Ovary (tissue), 9 donors: Measurements from ENCODE around the gene CSH2. TPM values are rescaled to one million over a fixed set of nuclear protein-coding genes. Genes with fewer than 3 reads are reported as not detected.

ENCODE experiments used
- DNase-seq, 5 donors: peaks; one replicate each; pipeline ENCODE4 v3.0.0-alpha.2; 2019 to 2020
- H3K27ac ChIP-seq, 2 donors: fragments of 200-600 bp; one replicate each; pipeline versions ENCODE4 v1.5.1 to v1.8.0; 2019 to 2022
- H3K27me3 ChIP-seq: fragments of 200-600 bp; one replicate; pipeline ENCODE4 v1.8.0; 2022
- H3K36me3 ChIP-seq: fragments of 200-600 bp; sonication (generic); one replicate; pipeline ENCODE4 v1.5.1; 2019
- H3K4me1 ChIP-seq: one replicate; pipeline ENCODE4 v1.8.1; 2013; ENCODE audit warnings: mild to moderate bottlenecking, moderate library complexity; ENCODE audit not compliant: insufficient read depth
- H3K4me3 ChIP-seq: fragments of 200-600 bp; sonication (generic); one replicate; pipeline ENCODE4 v1.5.1; 2017
- H3K9me3 ChIP-seq, 2 donors: fragments of 200-600 bp in 1 of 2; sonication (generic) in 1 of 2; one replicate each; pipeline versions ENCODE4 v1.5.1 to v1.8.1; 2013 to 2019; ENCODE audit warnings: mild to moderate bottlenecking in 1 of 2, moderate library complexity in 1 of 2
- EP300 ChIP-seq: sonication (generic); formaldehyde crosslinking; IDR thresholded peaks from one replicate; pipeline ENCODE4 v1.6.1; 2017; ENCODE audit warnings: antibody characterized with exemption
- POLR2A ChIP-seq: fragments of 450-650 bp; IDR thresholded peaks from one replicate; pipeline ENCODE4 v1.6.1; 2017; ENCODE audit warnings: antibody characterized with exemption, mild to moderate bottlenecking, moderate library complexity
- WGBS, 3 donors: extraction: QIAGEN DNeasy Blood & Tissue Kit in 1 of 3; methylation state at CpG; one replicate each; pipeline versions ENCODE4 v1.1.5 to v1.1.7; 2013 to 2017; 5-methylcytosine and 5-hydroxymethylcytosine counted together
- intact Hi-C, 4 donors: fragments of 100-400 bp; cut with DNase I; formaldehyde crosslinking; loops; one replicate each; pipeline versions ENCODE4 v1.11.0 to v1.15.1; 2022 to 2023
- polyA plus RNA-seq, 2 donors: library from polyadenylated mRNA; stranded (reverse); fragments of 200-250 nt in 1 of 2; fragments of 350-450 nt in 1 of 2; fragmentation: Illumina TruSeq in 1 of 2; extraction: RNeasy Lipid Tissue Mini Kit (QIAGEN cat#74804) in 1 of 2; gene quantifications; one replicate each; pipeline ENCODE4 v1.2.3, GENCODE V29; 2013 to 2014
- total RNA-seq, 7 donors: library from RNA; depleted of rRNA in 2 of 7; stranded (reverse); fragments of >200 nt in 2 of 7; fragmentation: NEBNext Ultra II Directional in 3 of 7; extraction: Animal tissue kit (Norgen Biotek cat#: 25700) in 3 of 7; gene quantifications; one replicate each; pipeline versions ENCODE4 v1.1.0 to v1.2.4, GENCODE V29; 2016 to 2023
- TF ChIP-seq, protein P1 (sequence below), 3 donors: fragments of 450-650 bp in 2 of 3; fragments of 200-600 bp in 1 of 3; IDR thresholded peaks; one replicate each; pipeline versions ENCODE4 v1.5.1 to v1.8.0; 2016 to 2022; ENCODE audit warnings: antibody characterized with exemption in 3 of 3, mild to moderate bottlenecking in 1 of 3
- donor health status: DM: no; HTN: no; CAD: no; lungs with moderate emphysema.
- donor health status: DM: no; HTN: no; CAD: no.
- donor health status: Bipolar disorder and iron deficiency.
- donor health status: DM: yes; HTN: yes; CAD: no.
- donor health status: DM: no; HTN: no; CAD: no.
- donor health status: DM: yes; HTN: yes; CAD: no.

The CSH2 gene
- total and polyA plus RNA-seq, 9 donors = not detected

DNA sequence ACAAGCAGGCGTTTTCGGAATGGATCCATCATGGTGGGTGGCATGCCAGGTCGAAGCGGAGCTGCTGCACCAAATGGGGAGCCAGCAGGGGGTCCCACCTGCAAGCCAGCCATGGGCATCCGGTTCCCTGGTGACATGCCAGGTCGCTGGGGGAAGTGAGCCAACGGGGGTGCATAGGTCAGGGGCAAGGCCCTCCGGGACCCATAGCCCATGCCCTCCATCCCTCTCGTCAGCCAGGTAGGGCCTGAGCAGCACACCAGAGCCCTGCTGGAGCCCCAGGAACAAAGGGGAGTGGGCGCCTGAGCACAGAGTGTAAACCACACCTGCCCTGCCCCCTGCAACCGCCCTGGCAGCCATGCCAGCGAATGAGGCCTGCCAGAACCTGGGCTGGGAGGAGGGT is 36.0 kb downstream of the CSH2 start:
- Histone ChIP-seq H3K4me3 (no peak overlapping the region), H3K27ac (peak overlapping the region in 1 of 2 donors; percentile 41), H3K36me3 (no peaks in the 10 kb centered on the region), H3K4me1 (peaks cover 24% of the 10 kb centered on the region), H3K27me3 (no peaks in the 10 kb centered on the region), H3K9me3 (no peaks in the 10 kb centered on the region)
- TF ChIP-seq, protein P1, sequence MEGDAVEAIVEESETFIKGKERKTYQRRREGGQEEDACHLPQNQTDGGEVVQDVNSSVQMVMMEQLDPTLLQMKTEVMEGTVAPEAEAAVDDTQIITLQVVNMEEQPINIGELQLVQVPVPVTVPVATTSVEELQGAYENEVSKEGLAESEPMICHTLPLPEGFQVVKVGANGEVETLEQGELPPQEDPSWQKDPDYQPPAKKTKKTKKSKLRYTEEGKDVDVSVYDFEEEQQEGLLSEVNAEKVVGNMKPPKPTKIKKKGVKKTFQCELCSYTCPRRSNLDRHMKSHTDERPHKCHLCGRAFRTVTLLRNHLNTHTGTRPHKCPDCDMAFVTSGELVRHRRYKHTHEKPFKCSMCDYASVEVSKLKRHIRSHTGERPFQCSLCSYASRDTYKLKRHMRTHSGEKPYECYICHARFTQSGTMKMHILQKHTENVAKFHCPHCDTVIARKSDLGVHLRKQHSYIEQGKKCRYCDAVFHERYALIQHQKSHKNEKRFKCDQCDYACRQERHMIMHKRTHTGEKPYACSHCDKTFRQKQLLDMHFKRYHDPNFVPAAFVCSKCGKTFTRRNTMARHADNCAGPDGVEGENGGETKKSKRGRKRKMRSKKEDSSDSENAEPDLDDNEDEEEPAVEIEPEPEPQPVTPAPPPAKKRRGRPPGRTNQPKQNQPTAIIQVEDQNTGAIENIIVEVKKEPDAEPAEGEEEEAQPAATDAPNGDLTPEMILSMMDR (IDR thresholded peaks at IDR 0.05) = no peak
- no peak for TF ChIP-seq EP300
- no peak for TF ChIP-seq POLR2A
- 79 to 87% (median 80%) methylated on average over 12 of the region's 12 CpGs for WGBS, 3 donors
- intact Hi-C loops = loop anchor here in 1 of 4 donors (10.0 kb wide), 1 partner anchor 63 kb away; the partner anchor contains the start of genes CCDC47 and DDX42
- DNase-seq = peak in 2 of 5 donors; percentile 51 to 62

DNA sequence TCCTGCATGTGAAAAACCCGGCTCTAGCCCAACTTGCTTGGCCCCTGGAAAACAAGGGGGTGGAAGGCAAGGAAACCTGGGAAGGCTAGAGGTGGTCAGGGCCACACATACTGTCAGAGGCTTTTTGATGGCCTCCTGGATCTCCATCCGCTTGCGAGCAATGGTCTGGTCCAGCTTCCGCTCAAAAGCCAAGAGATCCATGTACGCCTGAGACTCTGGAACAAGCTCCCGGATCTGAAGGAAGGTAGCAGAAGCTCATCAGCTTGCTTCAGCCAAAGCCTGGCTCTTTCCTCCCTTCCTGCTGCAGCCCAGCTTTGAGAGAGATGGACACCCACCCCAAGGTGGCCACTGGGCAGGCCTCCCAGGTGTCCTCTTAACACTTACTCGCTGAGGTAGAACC is 36.7 kb downstream of the CSH2 start:
- H3K27me3 ChIP-seq = no peaks in the 10 kb centered on the region
- no peak for TF ChIP-seq POLR2A
- TF ChIP-seq, protein P1 (IDR thresholded peaks at IDR 0.05) = no peak
- TF ChIP-seq EP300 = no peak

DNA sequence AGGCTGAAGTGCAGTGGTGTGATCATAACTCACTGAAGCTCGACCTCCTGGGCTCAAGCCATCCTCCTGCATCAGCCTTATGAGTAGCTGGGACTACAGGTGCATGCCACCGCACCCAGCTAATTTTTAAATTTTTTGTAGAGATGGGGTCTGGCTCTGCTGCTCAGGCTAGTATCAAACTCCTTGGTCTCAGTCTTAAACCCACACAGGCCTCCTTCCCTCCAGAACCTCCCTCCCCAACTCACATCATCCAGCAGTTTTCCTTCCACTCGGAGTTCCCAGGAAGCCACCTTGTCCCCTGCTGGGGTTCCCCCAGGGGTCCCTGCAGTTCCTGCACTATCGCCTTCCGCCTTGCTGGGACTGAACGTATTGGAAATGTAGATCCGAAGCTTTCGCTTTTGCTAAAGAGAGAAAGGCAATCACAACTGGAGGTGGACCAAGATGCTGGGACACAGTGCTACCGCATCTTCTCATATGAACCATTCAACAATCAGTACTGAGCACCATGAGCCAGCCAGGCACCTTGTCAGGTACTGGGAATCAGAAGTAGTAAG is 38.2 kb downstream of the CSH2 start:
- no peaks in the 10 kb centered on the region for H3K9me3 ChIP-seq
- TF ChIP-seq EP300 = no peak
- no peaks in the 10 kb centered on the region for H3K36me3 ChIP-seq
- H3K27ac ChIP-seq = no peak overlapping the region
- 91 to 93% (median 91%) methylated on average over 9 of the region's 9 CpGs for WGBS, 3 donors
- no peak for DNase-seq
- H3K4me1 ChIP-seq = peaks cover 14% of the 10 kb centered on the region
- no peak overlapping the region for H3K4me3 ChIP-seq
- intact Hi-C loops = loop anchor here in 1 of 4 donors (10.0 kb wide), 1 partner anchor 60 kb away; the partner anchor contains the start of genes CCDC47 and DDX42
- no peaks in the 10 kb centered on the region for H3K27me3 ChIP-seq

More for the DNA sequence above, 36.7 kb downstream of the CSH2 start:
- Histone ChIP-seq H3K4me1 (peaks cover 24% of the 10 kb centered on the region), H3K36me3 (no peaks in the 10 kb centered on the region), H3K9me3 (no peaks in the 10 kb centered on the region), H3K4me3 (no peak overlapping the region), H3K27ac (no peak overlapping the region)
- WGBS, 3 donors = 92 to 97% (median 96%) methylated on average over 7 of the region's 7 CpGs
- no peak for DNase-seq
- intact Hi-C loops = loop anchor here in 1 of 4 donors (10.0 kb wide), 1 partner anchor 62 kb away; the partner anchor contains the start of genes CCDC47 and DDX42

DNA sequence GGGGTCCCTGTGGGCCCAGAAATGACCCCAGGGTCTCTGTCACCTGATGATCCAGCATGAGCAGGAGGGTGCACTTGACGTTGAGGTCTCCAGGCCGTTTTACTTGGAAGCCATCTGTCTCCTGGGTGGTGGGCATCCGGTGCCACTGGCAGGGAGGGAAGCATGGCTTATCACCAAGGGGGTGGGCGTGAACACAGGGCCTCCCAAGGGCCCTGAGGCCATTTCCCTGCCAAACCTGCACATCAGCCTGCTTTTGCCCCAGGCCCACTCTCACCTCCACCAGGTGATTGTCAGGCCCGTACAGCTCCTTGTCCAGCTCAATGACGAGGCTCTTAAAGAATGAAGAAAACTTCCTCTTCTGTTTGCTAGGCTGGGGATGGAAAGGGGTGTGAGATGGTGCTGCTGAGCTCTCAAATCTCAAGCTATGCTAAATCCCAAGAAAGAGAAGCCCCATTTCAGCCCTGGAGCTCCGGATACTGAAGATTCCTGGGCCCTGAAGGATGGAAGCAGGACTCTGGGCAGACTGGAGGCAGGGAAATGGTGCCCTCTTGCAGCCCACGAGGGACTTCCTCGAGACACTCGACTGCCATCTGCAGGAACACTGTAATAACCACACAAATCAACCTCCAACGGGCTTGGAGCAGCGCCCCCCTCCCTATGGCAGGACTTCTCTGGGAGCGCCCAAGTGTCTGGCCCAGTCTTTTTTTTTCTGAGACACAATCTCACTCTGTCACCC is 38.9 kb downstream of the CSH2 start:
- Histone ChIP-seq H3K36me3 (no peaks in the 10 kb centered on the region), H3K27me3 (no peaks in the 10 kb centered on the region), H3K4me3 (no peak overlapping the region), H3K9me3 (no peaks in the 10 kb centered on the region), H3K27ac (no peak overlapping the region), H3K4me1 (peaks cover 11% of the 10 kb centered on the region)
- no peak for DNase-seq
- intact Hi-C loops = loop anchor here in 1 of 4 donors (10.0 kb wide), 1 partner anchor 60 kb away; the partner anchor contains the start of genes CCDC47 and DDX42
- TF ChIP-seq, protein P1 (IDR thresholded peaks at IDR 0.05) = no peak
- TF ChIP-seq POLR2A (no peak), EP300 (no peak)
- 37 to 48% (median 47%) methylated on average over 13 of the region's 13 CpGs for WGBS, 3 donors
